NCI-H1436 (cell line): ENCODE measurements around the gene STK16.

Experiments used
- DNase-seq: peaks from one replicate; lab custom pipeline; 2025; lab: John Stamatoyannopoulos, UW

Gene STK16

DNA sequence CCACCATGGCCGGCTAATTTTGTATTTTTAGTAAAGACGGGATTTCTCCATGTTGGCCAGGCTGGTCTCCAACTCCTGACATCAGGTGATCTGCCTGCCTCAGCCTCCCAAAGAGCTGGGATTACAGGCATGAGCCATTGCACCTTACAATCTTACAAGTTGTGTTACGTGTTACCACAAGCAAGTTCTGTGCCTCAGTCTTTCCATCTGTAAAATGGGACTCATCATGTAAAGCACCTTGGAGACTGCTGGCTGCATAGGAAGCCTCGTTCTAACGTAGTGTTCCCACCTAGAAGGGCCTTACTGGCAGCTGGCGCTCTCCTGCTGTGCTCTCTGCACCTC, 43.9 kb downstream of the STK16 start:
- DNase-seq: no peak

DNA sequence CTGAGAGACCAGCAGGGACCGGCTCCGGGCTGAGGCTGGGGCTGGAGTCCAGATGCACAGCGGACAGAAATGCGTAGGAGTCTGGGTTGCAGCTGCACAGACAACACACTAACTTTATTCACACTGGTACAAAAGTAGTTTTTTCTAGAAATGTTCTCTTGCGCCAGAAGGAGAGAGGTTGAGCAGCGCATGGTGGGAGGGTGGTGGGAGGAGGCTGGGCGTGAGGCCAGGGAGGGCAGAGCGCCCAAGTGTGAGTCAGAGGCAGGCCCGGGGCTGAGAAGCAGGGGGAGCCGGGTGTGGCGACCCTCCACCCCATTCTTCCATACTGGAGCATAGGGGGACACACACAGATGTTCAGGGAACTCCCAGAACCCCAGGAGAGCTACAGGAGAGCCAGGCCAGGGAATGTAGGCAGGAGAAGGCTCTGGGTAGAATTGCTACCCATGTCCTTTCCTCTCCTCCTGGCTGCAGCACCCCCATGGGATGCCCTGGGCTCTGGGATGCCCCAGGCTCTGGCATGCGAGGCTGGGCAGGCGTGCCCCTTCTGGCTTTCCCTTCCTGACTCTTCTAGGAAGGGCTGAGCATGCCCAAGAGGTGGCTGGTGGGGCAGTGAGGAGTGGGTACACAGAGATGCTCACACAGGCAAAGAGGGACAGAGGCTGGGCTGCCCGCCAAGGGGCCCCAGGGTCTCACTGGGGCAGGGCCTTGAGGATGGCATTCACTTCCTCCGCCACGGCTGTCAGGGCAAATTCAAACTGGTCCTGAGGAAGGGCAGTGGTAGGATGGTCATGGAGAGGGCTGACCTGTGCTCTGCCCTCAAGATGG, 44.5 kb downstream of the STK16 start:
- DNase-seq: no peak

DNA sequence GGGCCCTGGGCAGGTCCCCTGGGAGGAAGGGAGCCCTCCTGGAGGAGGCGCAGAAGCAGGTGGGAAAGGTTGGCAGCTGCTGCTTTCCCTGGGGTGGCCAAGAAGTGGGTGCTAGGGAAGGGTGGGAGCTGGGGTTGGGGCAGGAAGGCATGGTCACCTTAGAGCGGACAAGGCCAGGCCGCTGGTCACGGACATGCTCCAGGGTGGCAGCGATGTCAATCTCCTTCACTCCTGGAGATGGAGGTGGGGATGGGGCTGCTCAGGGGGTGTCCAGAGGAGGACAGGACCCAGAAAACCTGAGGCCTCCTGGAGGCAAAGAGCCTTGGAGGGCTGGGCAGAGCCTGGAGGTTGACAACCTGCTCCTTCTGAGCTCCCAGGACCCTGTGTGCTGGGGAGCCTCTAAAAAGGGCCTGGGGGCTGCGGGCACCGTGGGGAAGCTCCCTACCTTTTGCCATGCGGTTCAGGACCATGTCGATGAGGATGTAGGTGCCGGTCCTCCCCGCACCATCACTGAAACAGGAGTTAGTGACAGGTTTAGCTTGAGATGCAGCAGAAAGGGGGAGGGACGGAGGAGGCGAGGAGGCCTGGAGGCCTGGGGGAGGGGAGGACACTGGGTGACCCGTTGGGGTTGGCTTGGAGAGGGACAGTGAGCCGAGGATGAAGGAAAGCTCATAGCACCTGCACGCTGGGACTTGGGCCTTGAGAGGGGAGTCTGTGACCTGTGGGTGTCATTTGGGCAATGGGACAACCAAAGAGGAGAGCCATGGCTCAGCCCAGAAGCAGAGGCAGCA, 45.3 kb downstream of the STK16 start:
- DNase-seq: no peak

DNA sequence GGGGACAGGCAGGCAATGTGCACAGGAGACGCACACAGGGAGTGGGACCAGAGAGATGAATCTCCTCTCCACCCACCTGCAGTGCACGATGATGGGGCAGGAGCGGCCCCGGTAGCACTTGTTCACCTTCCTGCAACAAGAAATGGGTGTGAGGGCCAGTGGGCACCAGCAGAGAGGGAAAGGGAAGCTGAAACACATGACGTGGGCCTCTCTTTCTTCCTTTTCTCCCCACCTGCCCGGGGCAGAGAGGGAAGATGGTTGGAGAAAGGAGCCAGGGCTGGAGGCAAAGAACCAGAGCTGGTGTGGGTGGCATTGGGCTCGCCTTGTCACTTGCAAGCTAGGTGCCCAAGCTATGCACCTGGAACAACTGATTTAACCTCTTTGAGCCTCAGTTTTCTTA, 46.1 kb downstream of the STK16 start:
- no peak for DNase-seq

DNA sequence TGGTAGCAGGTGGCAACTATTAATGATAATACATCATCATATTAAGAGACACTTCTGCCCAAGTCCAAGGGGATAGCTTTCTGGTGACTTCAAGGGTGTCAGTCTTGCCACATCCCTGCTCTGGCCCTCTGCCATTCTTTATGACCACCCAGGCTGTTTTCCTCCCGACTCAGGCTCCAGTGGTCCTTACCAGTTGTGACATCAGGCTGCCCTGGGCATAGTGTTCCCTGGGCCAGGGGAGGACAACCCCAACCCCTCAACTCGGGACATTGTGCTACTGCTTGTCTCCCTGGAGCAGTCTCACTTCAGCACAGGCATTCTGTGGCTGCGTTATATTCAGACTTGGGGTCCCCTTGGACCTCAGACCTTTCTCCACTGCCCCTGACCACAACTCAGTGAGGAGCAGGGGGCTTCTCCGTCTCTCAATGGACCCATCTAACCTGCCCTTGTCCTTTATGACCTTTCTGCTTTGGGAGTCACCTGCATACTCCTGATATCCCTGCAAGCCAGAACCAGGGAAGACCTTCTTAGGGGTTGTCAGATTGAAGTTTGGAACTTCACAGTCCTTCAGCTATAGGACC, 46.7 kb downstream of the STK16 start:
- no peak for DNase-seq

DNA sequence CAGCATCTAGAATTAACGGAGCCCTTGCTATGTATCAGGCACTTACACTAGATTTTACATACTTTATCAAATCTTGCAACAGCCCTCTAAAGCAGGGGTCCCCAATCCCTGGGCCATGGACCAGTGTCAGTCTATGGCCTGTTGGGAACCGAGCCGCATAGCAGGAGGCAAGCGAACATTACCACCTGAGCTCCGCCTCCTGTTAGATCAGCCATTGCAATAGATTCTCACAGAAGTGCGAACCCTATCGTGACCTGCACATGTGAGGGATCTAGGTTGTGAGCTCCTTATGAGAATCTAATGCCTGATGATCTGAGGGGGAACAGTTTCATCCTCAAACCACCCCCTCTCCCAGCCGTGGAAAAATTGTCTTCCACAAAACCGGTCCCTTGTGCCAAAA, 47.3 kb downstream of the STK16 start:
- DNase-seq: no peak

DNA sequence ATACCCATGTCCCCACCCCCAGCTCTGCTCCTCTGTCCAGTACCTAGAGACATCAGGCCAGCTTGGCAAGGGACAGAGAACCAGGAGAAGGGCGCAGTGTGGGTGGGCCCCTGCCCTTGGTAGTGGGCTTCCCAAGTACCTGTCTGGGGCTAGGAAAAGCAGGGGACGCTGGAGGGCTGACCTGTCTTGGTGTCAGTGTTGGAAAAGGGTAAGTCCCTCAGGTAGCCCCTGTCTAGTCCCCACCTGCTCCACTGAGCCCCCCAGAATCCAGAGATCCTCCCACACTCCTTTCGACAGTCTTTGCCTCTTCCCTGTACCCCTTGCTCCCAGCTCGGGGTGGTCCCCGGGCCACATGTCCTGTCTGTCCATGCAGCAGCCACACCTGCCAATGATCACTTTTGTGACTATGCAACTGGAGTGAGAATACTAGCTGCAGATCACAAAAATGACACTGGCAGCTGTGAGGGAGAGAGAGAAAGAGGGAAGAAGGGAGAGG, 48.5 kb downstream of the STK16 start:
- DNase-seq: no peak

DNA sequence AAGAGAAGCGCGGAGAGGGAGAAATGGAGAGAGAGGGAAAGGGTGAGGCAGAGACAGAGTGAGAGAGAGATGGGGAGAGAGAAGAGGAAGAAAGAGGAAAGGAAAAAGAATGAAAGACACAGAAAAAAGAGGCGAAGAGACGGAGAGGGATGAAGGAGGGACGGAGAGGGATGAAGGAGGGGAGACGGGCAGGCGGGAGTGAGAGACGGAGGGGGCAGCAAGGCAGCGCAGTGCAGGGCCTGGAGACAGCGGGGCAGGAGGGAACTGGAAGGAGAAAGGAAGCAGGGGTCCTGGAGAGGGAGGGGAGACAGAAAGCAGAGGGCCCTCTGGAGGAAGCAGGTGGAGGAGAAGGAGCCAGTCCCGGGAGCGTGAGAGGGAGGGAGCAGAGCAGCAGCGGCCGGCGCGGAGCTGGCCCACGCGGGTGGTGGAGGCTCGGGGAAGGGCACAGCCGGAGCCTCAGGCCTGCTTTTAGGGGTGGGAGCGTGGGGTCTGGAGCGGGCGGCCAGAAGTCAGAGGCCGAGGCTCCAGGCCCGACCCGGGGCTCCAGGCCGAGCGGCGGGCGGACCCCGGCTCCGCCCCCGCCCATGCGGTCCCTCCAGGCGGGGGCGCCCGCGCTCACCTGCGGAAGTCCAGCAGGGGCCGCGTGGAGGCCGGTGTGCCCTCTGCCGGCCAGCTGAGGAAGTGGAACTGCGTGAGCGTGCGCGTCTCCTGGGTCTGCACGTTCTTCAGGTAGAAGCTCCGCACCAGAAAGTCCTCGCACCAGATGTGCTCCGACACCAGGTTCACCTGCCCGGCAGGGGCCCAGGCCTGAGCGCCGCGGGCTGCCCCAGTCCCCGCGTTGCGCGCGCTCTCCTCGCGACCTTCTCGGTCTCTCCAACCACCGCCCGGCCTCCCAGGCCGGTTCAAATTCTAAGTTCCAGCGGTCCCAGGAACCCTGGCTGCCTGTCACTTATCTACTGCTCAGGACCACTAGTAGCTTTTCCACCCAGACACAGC, 49.4 kb downstream of the STK16 start:
- DNase-seq: no peak

DNA sequence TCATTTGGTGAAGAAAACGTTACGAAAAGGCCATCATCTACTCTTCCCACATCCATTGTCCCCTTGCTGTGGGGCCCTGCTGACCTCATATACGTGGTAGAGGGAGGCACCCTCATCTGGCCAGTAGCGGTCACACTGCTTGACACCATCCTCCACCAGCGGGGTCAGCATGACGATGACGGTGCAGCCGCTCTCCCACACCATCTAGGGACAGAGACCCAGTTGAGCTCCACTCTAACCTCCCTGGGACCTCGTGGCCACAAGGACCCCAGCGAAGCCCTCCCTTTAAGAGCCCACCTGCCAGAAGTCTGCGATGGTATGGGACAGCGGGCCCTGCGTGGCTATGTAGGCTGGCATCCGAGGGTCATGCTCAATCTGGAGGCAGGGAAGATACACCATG, 50.9 kb downstream of the STK16 start:
- no peak for DNase-seq

DNA sequence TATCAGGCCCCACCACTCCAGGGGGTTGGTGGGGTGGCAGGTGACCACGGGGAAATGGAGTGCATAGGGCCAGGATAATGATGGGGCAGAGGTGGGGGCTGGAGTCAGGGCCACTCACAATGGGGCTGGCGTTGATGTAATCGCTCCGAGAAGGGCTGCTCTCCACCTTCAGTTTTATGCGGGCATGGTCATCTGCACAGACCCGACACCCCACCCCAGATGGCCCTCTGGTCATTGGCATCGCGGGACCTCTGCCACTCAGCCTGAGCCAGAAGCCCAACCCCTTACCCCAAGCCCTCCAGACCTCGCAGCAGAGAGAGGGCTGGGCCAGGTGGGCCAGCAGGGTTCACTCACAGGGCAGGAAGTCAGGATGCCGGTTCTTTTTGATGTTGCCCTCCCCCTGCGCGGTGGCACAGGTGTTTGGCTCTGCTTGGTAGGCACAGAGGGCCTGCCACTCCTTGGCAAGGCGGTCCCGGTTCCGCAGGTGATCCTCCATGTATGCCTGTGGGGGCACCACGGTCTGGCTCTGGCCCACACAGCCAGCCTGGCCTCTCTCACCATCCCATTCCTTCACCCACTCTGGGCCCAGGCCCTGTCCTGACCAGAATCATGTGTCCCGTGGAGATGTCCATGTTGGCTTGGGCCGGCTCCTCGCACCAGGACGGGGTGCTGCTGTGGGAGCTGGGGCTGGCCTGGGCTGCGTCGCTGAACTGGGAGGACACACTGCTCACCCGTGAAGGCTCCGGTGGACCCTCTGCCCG, 51.5 kb downstream of the STK16 start:
- DNase-seq: no peak

DNA sequence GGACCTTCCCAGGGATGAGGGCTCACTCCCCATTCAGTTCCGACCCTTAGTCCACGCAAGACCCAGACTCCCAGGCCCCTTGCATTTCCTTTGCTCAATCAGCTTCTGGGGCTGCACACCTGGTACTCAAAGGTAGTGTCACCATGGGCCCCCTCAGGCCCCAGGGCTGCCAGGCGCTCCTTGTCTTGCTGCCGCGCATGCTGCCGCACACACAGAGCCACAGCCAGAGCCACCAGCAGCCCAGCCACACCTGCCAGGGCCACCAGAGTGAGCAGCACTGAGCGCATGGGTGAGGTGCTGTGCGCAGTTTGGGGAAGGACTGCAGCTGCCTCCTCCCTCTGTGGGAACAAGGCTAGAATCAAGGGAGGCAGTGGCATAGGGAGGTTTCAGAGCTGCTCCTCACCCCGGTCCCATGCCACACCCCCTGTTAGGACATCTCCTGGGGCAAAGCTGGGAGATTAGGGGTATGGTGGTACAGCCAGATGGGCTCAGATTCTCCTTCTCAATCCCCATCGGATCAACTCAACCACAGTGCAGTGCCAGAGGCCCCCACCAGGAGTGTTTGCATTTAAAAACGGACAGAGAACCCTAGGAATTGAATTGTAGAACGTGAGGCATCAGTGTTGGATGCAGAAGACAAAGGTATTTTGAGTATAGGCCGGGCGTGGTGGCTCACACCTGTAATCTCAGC, 52.6 kb downstream of the STK16 start:
- no peak for DNase-seq

DNA sequence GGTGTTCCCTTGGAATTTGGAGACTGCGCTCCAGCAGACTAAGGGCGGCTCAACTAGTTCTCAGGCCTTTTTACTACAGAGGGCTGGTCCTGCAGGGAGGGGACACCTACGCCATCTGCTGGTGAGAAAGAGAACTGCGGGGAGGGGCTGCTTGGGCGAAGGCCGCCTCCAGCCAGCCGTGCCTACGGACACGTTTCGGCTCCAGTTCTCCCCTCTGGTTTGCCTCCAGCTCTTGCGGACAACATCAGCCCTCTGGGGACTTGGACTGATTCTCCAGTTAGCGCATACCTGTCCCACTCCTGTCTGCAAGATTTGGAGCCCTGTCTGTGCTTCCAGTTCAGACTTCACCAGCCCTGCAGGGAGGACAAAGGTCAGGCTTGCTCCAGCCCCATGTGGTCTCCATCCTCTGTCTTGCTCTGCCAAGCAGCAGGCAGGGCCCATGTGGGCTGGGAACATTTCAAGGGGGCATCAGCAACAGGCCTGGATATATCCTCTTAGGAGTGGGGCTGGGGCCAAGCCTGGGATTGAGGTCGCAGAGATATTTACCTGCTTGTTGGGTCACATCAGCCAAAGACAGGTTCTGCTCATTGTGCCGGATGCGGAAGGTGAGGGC, 53.6 kb downstream of the STK16 start:
- peak; percentile 77 for DNase-seq

DNA sequence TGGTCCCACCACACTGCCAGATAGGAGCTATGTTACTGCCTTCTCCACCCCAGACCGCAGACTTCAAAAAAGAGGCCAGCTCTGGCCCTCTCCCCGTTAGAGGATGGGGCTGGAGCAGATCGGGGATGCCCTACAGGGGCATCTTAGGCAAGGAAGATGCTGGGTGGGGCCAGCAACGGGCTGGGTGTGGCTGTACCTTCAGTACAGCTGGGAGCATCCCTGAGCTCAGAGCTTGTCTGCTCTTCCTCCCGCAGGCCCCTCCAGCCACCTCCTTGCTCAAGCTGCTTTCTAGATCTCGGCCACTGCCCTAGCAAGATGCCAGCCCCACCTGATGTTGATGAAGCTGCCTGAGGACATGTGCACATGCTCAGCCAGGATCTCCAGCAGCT, 54.1 kb downstream of the STK16 start:
- DNase-seq: no peak
